OCI-LY3 (cell line): Measurements from ENCODE around the gene GSE1.

Experiments
- EZH2phosphoT487 ChIP-seq: fragments of 200-600 bp; shearing (Covaris generic); IDR thresholded peaks from 2 replicates; pipeline ENCODE4 v1.6.1; 2018; ENCODE audit warnings: antibody characterized with exemption, mixed run types, low read depth
- TF ChIP-seq, protein P1 (sequence below): fragments of 200-600, 300-600 bp; sonication (generic); IDR thresholded peaks from 2 replicates; pipeline ENCODE4 v1.5.1; 2014; ENCODE audit warnings: antibody characterized with exemption, low read length, low read depth

DNA sequence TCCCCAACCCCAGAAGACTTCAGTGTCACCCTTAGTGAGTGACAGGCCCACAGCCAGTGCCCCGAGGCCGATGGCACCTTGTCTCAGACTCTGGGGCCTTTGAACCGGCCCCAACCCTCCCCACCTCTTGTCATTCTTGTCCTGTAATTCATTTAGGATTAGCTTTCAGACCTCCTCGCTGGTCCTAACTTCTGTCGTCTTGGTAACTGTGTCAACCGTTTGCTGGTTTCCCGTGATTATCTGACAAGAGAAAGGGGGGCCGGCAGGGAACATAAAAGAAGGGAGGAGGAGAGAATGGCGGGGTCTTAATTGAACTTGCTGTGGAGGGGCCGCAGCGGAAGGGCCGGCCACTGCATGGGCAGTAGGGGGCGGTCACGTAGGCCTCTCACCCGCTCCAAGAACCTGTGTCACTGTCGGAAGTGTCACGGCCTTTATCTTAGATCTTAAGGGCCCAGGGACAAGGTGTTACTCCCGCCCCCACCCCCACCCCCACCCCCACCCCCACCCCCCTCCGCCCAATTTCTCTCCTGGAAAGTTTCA, 46.5 kb upstream of the GSE1 start:
- TF ChIP-seq, protein P1, sequence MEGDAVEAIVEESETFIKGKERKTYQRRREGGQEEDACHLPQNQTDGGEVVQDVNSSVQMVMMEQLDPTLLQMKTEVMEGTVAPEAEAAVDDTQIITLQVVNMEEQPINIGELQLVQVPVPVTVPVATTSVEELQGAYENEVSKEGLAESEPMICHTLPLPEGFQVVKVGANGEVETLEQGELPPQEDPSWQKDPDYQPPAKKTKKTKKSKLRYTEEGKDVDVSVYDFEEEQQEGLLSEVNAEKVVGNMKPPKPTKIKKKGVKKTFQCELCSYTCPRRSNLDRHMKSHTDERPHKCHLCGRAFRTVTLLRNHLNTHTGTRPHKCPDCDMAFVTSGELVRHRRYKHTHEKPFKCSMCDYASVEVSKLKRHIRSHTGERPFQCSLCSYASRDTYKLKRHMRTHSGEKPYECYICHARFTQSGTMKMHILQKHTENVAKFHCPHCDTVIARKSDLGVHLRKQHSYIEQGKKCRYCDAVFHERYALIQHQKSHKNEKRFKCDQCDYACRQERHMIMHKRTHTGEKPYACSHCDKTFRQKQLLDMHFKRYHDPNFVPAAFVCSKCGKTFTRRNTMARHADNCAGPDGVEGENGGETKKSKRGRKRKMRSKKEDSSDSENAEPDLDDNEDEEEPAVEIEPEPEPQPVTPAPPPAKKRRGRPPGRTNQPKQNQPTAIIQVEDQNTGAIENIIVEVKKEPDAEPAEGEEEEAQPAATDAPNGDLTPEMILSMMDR, result no peak
- TF ChIP-seq EZH2phosphoT487, result no peak
